Measurements from ENCODE around the gene LRMDA.

The LRMDA gene

GRCh38 chr10:75957314-75958120 lies 526.1 kb downstream of the LRMDA start:
- DNase-seq (ENCODE audit: low spot score), result no peak

- DNase-seq (ENCODE audit: low spot score), result peak; percentile 96
Observed at GRCh38 chr10:75959209-75959608, 527.8 kb downstream of the LRMDA start.

- no peak for DNase-seq (ENCODE audit: low spot score)
Observed at GRCh38 chr10:75959912-75960311, 528.5 kb downstream of the LRMDA start.

GRCh38 chr10:75962395-75963061 lies 531.1 kb downstream of the LRMDA start:
- no peak for DNase-seq (ENCODE audit: low spot score)

- no peak for DNase-seq (ENCODE audit: low spot score)
Observed at GRCh38 chr10:75967491-75967890, 536.1 kb downstream of the LRMDA start.

GRCh38 chr10:75969031-75969430 lies 537.6 kb downstream of the LRMDA start:
- DNase-seq (ENCODE audit: low spot score), result no peak

- peak; percentile 68 for DNase-seq (ENCODE audit: low spot score)
Observed at GRCh38 chr10:75971402-75972211, 540.2 kb downstream of the LRMDA start.

- DNase-seq (ENCODE audit: low spot score), result no peak
Observed at GRCh38 chr10:75972491-75973276, 541.3 kb downstream of the LRMDA start.

GRCh38 chr10:75974080-75974479 lies 542.7 kb downstream of the LRMDA start:
- no peak for DNase-seq (ENCODE audit: low spot score)

GRCh38 chr10:75976681-75977080 lies 545.3 kb downstream of the LRMDA start:
- DNase-seq (ENCODE audit: low spot score), result no peak

GRCh38 chr10:75977139-75977538 lies 545.7 kb downstream of the LRMDA start:
- no peak for DNase-seq (ENCODE audit: low spot score)

- DNase-seq (ENCODE audit: low spot score), result peak; percentile 15
Observed at GRCh38 chr10:75978213-75978612, 546.8 kb downstream of the LRMDA start.

GRCh38 chr10:75980419-75981002 lies 549.1 kb downstream of the LRMDA start:
- no peak for DNase-seq (ENCODE audit: low spot score)

GRCh38 chr10:75982611-75983369 lies 551.4 kb downstream of the LRMDA start:
- DNase-seq (ENCODE audit: low spot score), result peak; percentile 67

- no peak for DNase-seq (ENCODE audit: low spot score)
Observed at GRCh38 chr10:75984067-75984466, 552.6 kb downstream of the LRMDA start.

GRCh38 chr10:75987616-75988015 lies 556.2 kb downstream of the LRMDA start:
- DNase-seq (ENCODE audit: low spot score), result peak; percentile 82

GRCh38 chr10:75994357-75995040 lies 563.1 kb downstream of the LRMDA start:
- no peak for DNase-seq (ENCODE audit: low spot score)

GRCh38 chr10:75995041-75995430 lies 563.6 kb downstream of the LRMDA start:
- DNase-seq (ENCODE audit: low spot score), result no peak

GRCh38 chr10:75995720-75996119 lies 564.3 kb downstream of the LRMDA start:
- no peak for DNase-seq (ENCODE audit: low spot score)

- no peak for DNase-seq (ENCODE audit: low spot score)
Observed at GRCh38 chr10:75999001-75999400, 567.6 kb downstream of the LRMDA start.
